ENCODE data around the gene SLC35A4.

- TF ChIP-seq CTCF (IDR thresholded peaks at IDR 0.05; ENCODE audit: low read depth, low read length, missing input control) (no peak), ZBTB33 (IDR thresholded peaks at IDR 0.05) (no peak), REST (IDR thresholded peaks at IDR 0.05) (no peak), HNF4G (IDR thresholded peaks at IDR 0.05) (no peak), YY1 (IDR thresholded peaks at IDR 0.05) (no peak)
Observed at GRCh38 chr5:140609126-140609525, 44.5 kb downstream of the SLC35A4 start.
